COLO829 (cell line): Measurements from ENCODE around the gene MYOM1.
A peak's percentile ranks its signal among the peaks of the same experiment; 100 is the strongest.
"Not testable (repeated sequence)": the region's sequence is repeated elsewhere in the genome, so short reads cannot be mapped to it uniquely, and the experiment has no call there.

ENCODE experiments used
- DNase-seq: peaks from one replicate; pipeline ENCODE4 v3.0.0; 2012; ENCODE audit warnings: low spot score

The MYOM1 gene

DNA sequence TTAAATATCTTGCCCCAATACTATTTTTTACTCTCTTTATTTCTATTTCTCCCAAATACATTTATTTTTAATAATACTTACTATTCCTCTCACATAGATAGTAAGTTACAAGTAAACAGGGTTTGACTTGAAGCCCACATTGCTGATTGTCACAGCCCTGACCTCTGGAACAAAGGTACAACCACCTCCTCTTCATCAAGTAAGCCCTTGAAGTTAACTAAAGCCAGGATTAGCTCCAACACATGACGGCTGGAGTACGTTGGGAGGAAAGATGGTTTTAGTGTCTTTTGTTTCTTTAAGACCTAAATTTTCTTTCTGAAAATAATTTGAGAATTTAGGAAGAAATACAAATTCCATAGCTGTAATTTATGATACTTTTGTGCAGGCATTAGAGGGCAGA lies 949 bp downstream of the MYOM1 start:
- no peak for DNase-seq

- DNase-seq: peak; percentile 13
Measured at GRCh38 chr18:3217948-3218647, 1.7 kb downstream of the MYOM1 start.

- DNase-seq: no peak
Measured at GRCh38 chr18:3216987-3217386, 2.8 kb downstream of the MYOM1 start.

GRCh38 chr18:3214855-3215637 lies 4.7 kb downstream of the MYOM1 start:
- no peak for DNase-seq

- DNase-seq: no peak
Measured at GRCh38 chr18:3213300-3214059, 6.3 kb downstream of the MYOM1 start.

DNA sequence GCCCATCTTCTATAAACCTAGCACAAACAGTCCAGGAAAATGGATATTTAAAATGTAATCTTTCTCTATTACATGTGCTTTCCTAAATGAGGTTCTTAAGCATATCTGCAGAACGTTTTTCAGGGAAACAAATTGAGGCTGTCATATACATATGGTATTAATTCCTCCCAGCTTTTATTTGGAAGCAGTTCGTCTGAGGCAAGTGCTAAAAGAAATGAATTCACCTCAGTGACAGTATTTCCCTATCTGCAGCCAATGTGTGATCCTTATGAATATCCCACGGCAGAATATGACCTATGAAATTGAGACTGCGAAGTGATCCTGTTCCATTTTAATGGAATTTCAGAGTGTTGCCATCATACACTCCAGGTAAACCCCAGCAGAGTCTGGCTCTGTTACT lies 7.1 kb downstream of the MYOM1 start:
- DNase-seq: no peak

DNA sequence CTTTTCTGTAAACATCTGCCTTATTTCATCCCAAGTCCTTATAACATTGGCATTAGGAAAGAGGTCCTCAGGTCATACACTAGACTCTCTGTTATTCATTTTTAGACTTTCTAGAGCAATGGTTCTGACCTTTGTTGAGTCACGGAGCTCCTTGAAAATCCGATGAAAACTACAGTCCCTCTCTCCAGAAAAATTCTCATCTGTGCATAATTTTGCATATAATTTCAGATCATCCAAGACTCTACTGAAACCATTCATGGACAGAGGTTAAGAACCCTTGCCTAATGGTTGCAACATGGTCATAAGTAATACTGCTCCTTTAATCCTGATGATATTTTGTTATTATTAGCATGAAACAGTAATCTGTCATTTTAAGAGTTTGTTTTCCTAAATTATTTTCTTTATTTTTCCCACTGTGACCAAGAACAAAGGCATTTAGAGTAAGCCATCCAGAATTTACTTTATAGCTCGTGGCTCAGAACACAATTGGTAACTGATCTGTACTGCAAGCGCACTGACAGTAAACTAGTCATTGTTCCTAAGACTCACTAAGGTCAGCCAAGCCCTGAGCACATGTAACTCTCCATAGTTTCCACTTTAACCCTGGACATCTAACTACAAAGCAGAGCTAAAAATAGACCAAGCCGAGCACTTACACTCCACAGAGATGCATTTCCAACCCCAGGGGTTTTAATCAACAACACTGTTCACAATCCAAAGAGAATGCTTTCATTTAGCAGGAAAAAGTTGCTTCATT lies 8.4 kb downstream of the MYOM1 start:
- no peak for DNase-seq

DNA sequence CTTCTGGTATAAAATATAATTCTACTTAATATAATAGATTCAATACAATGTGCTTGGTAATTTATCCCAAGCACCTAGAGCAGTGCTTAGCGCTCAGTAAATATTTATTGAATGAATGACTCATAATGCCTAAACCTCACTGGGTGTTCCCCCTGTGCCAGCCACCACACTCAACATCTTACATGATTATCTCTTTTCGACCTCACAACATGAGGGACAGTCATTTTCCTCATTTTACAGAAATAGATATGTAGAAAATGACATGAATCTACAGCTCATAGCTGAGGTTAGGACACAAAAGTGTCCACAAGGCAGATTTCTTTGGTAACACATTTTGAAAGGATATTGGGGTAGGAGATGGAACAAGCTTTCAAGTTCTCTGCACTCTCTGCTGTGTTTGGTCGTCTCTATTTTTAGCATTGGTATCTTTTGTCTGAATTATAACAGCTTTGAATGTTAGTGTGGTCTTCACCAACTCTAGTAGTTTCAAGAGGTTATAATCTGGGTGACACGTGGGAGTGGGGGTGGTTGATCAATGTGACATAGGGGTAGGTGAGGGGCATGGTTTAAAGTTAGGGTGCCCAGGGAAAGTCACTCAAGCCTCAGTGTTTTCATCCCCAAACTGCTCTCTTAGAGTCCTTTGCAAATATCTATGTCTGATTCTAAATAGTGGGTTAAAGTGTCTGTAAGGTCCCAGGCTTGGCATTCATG lies 9.8 kb downstream of the MYOM1 start:
- DNase-seq: no peak

GRCh38 chr18:3207565-3207964 lies 12.2 kb downstream of the MYOM1 start:
- DNase-seq: no peak

DNA sequence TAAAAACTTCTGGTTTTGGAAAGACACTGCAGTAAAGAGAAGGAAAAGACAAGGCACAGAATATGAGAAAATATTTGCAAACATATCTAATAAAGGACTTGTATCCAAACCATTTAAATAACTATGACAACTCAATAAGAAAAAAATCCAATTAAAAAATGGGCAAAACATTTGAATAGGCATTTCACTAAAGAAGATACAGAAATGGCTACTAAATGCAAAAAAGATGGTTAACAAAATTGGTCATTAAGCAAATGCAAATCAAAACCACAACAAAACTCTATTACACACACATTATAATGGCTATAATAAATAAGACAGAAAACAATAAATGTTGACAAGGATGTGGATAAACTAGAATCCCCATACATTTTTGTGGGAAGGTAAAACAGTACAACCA lies 14.5 kb downstream of the MYOM1 start:
- DNase-seq: no peak

DNA sequence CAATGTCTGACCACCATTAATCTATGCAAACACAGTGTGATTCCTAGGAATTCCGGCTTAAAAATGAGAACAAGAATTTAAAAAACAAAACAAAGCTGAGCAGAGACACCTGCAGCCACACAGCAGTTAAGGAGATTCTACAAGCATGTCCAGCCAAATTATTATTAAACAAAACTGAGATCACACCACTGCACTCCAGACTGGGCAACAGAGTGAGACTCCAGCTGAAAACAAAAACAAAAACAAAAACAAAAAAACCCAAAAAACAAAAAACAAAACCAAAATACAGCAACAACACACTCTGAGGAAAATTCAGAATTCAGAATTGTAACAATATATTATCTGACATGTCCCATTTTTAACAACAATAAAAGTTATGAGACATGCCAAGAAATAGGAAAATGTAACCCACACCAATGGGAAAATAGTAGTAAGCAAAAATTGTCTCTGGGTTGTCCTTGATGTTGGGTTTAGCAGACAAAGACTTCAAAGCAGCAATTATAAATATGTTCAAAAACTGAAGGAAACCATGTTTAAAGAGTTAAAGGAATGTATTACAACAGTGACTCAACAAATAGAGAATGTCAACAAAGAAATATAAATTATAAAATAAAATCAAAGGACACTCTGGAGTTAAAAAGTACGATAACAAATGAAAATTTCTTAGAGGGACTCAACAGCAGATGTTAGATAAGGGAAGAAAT lies 19.7 kb downstream of the MYOM1 start:
- DNase-seq: no peak

DNA sequence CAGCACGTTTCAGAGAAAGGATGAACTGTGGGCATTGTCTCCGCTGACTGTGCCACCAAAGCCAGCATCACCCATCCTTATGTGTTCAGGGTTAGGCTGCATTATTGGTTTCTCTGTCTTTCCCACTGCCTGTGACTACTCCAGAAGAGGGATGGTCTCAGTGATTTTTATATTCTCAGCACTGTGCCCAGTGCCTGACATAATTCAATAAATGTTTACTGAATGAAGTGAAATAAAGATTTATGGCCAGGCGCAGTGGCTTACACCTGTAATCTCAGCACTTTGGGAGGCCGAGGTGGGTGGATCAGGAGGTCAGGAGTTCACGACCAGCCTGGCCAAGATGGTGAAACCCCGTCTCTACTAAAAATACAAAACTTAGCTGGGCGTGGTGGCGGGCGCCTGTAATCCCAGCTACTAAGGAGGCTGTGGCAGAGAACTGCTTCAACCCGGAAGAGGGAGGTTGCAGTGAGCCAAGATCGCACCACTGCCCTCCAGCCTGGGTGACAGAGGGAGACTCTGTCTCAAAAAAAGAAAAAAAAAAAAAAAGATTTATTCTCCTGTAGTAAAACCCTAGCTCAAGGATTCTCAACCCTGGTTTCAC lies 21.4 kb downstream of the MYOM1 start:
- not testable (repeated sequence) for DNase-seq

DNA sequence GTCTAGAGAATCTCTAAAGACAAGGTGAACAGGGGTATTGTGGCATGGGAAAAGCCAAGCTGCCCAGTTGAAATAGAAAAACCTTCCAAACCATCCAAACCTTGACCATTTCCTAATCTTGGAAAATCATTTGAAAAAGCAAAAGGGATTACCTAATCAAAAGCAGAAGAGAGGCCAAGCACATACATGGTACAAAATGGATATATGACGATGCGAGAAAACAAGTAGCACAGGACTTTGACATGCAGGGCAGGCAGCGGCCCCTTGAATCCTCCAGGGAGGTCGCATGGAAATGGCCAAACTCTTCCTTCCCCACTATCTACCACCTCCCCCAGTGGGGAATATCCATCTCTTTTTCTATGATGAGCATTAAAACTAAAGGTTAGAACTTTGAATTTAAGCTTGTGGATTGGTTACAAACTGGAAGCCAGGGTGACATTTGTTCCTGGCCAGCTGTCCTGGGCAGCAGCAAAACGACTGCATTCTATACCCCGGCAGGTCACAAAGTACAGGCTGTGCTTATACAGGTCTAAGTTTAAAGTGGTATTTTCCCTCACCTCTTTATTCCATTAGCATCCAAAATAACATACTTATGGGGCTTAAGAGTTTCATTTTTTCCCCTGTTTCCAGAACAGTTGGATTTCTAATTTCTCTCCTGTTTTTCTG lies 24.7 kb downstream of the MYOM1 start:
- DNase-seq: no peak

DNA sequence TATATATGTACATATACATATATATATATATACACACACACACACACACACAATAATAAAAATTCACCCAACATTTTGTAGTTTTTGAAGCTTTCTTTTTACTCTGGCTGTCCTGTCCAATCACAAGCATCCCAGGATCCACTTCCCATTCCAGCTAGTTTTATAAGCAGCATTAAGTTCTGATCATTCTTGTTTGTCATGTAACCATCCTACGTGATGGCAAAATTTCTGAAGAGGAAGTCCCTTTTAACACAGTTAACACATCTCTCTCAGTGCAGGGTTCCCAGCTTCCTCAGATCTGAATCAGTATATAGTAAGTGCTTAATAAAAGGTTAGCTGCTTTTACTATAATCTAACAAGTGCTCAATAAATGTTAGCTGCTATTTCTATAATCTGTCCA lies 26.4 kb downstream of the MYOM1 start:
- DNase-seq: no peak

GRCh38 chr18:3192752-3193151 lies 27.0 kb downstream of the MYOM1 start:
- DNase-seq: no peak

DNA sequence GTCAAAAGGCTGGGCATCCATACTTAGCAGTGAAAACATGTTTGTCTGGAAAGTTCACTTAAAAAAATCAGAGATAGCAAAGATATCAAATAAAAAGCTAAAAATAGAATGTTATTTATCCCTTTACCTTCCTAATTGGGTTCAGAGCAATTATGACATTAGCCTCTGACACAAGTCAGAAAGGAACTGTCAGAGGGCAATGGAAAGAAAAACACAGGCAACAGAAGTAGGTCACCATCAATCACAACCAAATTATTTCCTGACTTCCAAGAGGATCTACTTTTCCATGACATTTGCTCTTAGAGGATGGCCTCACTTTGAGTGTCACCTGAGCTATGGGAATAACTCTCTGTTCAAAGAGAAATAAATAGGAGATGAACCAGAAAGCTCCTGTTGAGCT lies 27.5 kb downstream of the MYOM1 start:
- DNase-seq: no peak

DNA sequence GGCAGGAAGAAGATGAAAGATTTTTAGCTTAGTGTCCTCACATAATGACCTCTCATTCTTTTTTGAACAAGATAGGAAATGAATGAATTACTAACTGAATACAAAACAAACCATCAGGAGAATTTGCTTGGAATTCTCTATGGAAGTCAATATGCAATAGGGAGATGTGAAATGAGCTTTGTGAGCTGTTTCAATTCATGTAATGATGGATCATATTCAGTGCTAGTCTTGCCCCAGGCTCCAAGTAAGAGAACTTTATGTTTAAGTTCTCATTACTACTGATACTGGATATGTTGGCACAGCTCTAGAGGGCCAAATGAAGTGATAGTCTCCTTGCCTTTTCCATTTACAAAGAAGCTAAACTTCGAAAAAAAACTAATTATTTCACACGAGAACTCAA lies 29.2 kb downstream of the MYOM1 start:
- no peak for DNase-seq

GRCh38 chr18:3189884-3190283 lies 29.9 kb downstream of the MYOM1 start:
- DNase-seq: no peak

GRCh38 chr18:3186678-3187658 lies 32.8 kb downstream of the MYOM1 start:
- DNase-seq: no peak
